K562 (cell line): ENCODE data around the gene POLR2A. TPM values are rescaled to one million over a fixed set of nuclear protein-coding genes. Genes with fewer than 3 reads are reported as not detected.
A peak's percentile ranks its signal among the peaks of the same experiment; 100 is the strongest.

Experiments
- ATAC-seq: fragments of 200-7000 bp; cut with Tn5 transposase; 3 replicates; pipeline ENCODE4 v1.9.1; 2020; ENCODE audit warnings: moderate library complexity
- BruUV-seq: library from RNA; stranded (reverse); fragments of 400-500 nt; replicated peaks from 2 replicates; lab custom pipeline; 2021; lab: Mats Ljungman, UMichigan
- CTCF ChIA-PET: fragments of 300-600 bp; formaldehyde crosslinking; extraction: SDS; loops from one replicate; lab custom pipeline; 2021; ENCODE audit warnings: low intra/inter-chr PET ratio; lab: Yijun Ruan, JAX
- POLR2A ChIA-PET: fragments of 300-600, 350-650 bp; sonication (Branson Sonifier 250); formaldehyde crosslinking; extraction: SDS; loops from one replicate; lab custom pipeline; 2021; ENCODE audit warnings: antibody characterized with exemption, inconsistent platforms; lab: Yijun Ruan, JAX
- DNase-seq, 4 experiments: peaks; one replicate each; pipeline versions ENCODE4 v3.0.0 to v3.0.0-alpha.2; 2011 to 2018; ENCODE audit warnings: low spot score in 3 of 4, mixed read lengths in 3 of 4; ENCODE audit errors: extremely low read depth in 1 of 4
- FAIRE-seq: peaks from 2 replicates; lab custom pipeline; 2011; peaks lifted over from hg19 to GRCh38; lab: Jason Lieb, UNC
- H2AFZ ChIP-seq: 2 replicates; pipeline ENCODE4 v1.6.0; 2011; ENCODE audit warnings: low read depth, low read length, control low read depth, inconsistent platforms
- H3K27ac ChIP-seq: fragments of 200-600 bp; 3 replicates; pipeline ENCODE4 v1.8.0; 2011; ENCODE audit warnings: low read depth, mild to moderate bottlenecking, control low read depth, inconsistent platforms, low read length, moderate library complexity, mixed read lengths; ENCODE audit errors: extremely low read depth
- H3K27me3 ChIP-seq, 2 experiments: fragments of 300-600 bp in 1 of 2; 2 replicates in 1 of 2; 3 replicates in 1 of 2; pipeline versions ENCODE4 v1.6.0 to v1.8.0; 2011; ENCODE audit warnings: inconsistent platforms in 2 of 2, low read length in 2 of 2, mild to moderate bottlenecking in 1 of 2, mixed read lengths in 1 of 2, moderate library complexity in 1 of 2; ENCODE audit not compliant: control insufficient read depth in 2 of 2, insufficient read depth in 2 of 2
- H3K36me3 ChIP-seq: fragments of 300-600 bp; 3 replicates; pipeline ENCODE4 v1.8.0; 2011; ENCODE audit warnings: mild to moderate bottlenecking, low read length, inconsistent platforms; ENCODE audit not compliant: control insufficient read depth, insufficient read depth
- H3K4me1 ChIP-seq, 2 experiments: fragments of 200-600 bp in 1 of 2; replicated peaks in 1 of 2; 2 replicates in 1 of 2; 3 replicates in 1 of 2; pipeline versions ENCODE4 v1.5.1 to v1.8.0; 2011; ENCODE audit warnings: inconsistent platforms in 2 of 2, low read length in 2 of 2, mild to moderate bottlenecking in 1 of 2, mixed read lengths in 1 of 2, moderate library complexity in 1 of 2; ENCODE audit not compliant: control insufficient read depth in 2 of 2, insufficient read depth in 2 of 2
- H3K4me2 ChIP-seq: 2 replicates; pipeline ENCODE4 v1.6.1; 2011; ENCODE audit warnings: low read length, control low read depth, inconsistent platforms, mixed read lengths; ENCODE audit not compliant: insufficient read depth
- H3K4me3 ChIP-seq: fragments of 200-600 bp; sonication (generic), shearing (Covaris generic); 2 replicates; pipeline ENCODE4 v1.5.1; 2016; ENCODE audit warnings: control low read depth, inconsistent platforms
- H3K79me2 ChIP-seq: fragments of 200-600 bp; 3 replicates; pipeline ENCODE4 v1.8.0; 2011; ENCODE audit warnings: low read length, inconsistent platforms; ENCODE audit not compliant: control insufficient read depth, insufficient read depth
- H3K9ac ChIP-seq, 2 experiments: 2 replicates each; pipeline versions ENCODE4 v1.6.0 to v1.6.1; 2011; ENCODE audit warnings: low read depth in 2 of 2, low read length in 2 of 2, control low read depth in 1 of 2, inconsistent platforms in 1 of 2, mild to moderate bottlenecking in 1 of 2, mixed read lengths in 1 of 2; ENCODE audit not compliant: insufficient read depth in 1 of 2
- H3K9me1 ChIP-seq: one replicate; pipeline ENCODE4 v1.6.0; 2011; ENCODE audit warnings: inconsistent platforms, mild to moderate bottlenecking, low read length, moderate library complexity; ENCODE audit not compliant: control insufficient read depth, insufficient read depth
- H3K9me3 ChIP-seq: replicated peaks from 2 replicates; pipeline ENCODE4 v1.5.1; 2011; ENCODE audit warnings: low read depth, low read length, inconsistent platforms; ENCODE audit not compliant: control insufficient read depth, insufficient read depth
- H4K20me1 ChIP-seq: replicated peaks from 2 replicates; pipeline ENCODE4 v1.6.1; 2011; ENCODE audit warnings: low read length, inconsistent platforms, mixed read lengths; ENCODE audit not compliant: control insufficient read depth, insufficient read depth
- CBX3 ChIP-seq, 2 experiments: IDR thresholded peaks; 1 replicate in 1 of 2; 2 replicates in 1 of 2; pipeline ENCODE4 v1.6.1; 2012; ENCODE audit warnings: inconsistent platforms in 2 of 2, low read length in 2 of 2, borderline replicate concordance in 1 of 2, control low read depth in 1 of 2
- HLTF ChIP-seq: fragments of 450-650 bp; IDR thresholded peaks from 2 replicates; pipeline ENCODE4 v1.6.1; 2016
- IFI16 ChIP-seq: fragments of 250-450 bp; sonication (Bioruptor Pico); IDR thresholded peaks from 2 replicates; pipeline ENCODE4 v2.1.2; 2022; ENCODE audit warnings: mild to moderate bottlenecking, inconsistent platforms
- MYBL2 ChIP-seq, 2 experiments: fragments of 450-650 bp in 1 of 2; sonication (generic) in 1 of 2; formaldehyde crosslinking in 1 of 2; IDR thresholded peaks; 2 replicates each; pipeline versions ENCODE4 v1.6.1 to v1.8.1; 2017 to 2022; ENCODE audit warnings: borderline replicate concordance in 1 of 2, inconsistent platforms in 1 of 2, low read depth in 1 of 2, mild to moderate bottlenecking in 1 of 2, missing genetic modification reagents in 1 of 2, moderate library complexity in 1 of 2
- RBM25 ChIP-seq: fragments of 200-400 bp; formaldehyde crosslinking; IDR thresholded peaks from 2 replicates; pipeline ENCODE4 v1.6.1; 2018; ENCODE audit warnings: low read length, low read depth, moderate library complexity; ENCODE audit not compliant: severe bottlenecking
- RNF2 ChIP-seq: sonication (generic); IDR thresholded peaks from 2 replicates; pipeline ENCODE4 v1.6.1; 2016
- TCF3 ChIP-seq: sonication (generic); formaldehyde crosslinking; IDR thresholded peaks from 2 replicates; pipeline ENCODE4 v1.4.0; 2020; ENCODE audit warnings: mild to moderate bottlenecking, missing genetic modification reagents
- TFAM ChIP-seq: fragments of 250-450 bp; sonication (Bioruptor Pico); conservative IDR thresholded peaks from 2 replicates; pipeline ENCODE4 v1.5.0; 2021; ENCODE audit warnings: mild to moderate bottlenecking, moderate library complexity
- TRIM24 ChIP-seq, 2 experiments: fragments of 450-650 bp; IDR thresholded peaks; 2 replicates each; pipeline ENCODE4 v1.6.1; 2016
- TRIM28 ChIP-seq: fragments of 450-650 bp; IDR thresholded peaks from 2 replicates; pipeline ENCODE4 v1.6.1; 2017
- in situ Hi-C: fragments of 300-500 bp; cut with MboI; formaldehyde crosslinking; loops from 4 replicates; pipeline ENCODE4 v1.15.0; 2018; ENCODE audit warnings: inconsistent platforms, mixed read lengths
- intact Hi-C: fragments of 100-400 bp; cut with micrococcal nuclease; formaldehyde crosslinking; loops from 2 replicates; pipeline ENCODE4 v1.14.2; 2022
- polyA plus RNA-seq, 8 experiments: library from polyadenylated mRNA; depleted of rRNA in 4 of 8; stranded (reverse) in 5 of 8; unstranded in 3 of 8; fragments of >200 nt; fragmentation: Nextera tagmentation in 2 of 8; fragmentation: Illumina TruSeq in 1 of 8; extraction: Ambion mirVana in 2 of 8; extraction: Trizol in 1 of 8; gene quantifications; 2 replicates each; pipeline versions ENCODE4 v1.2.1 to v1.2.3, GENCODE V29; 2011 to 2014; ENCODE audit warnings: inconsistent platforms in 1 of 8, missing spikeins in 1 of 8
- total RNA-seq, 7 experiments: library from RNA; depleted of rRNA in 6 of 7; stranded (reverse); fragments of >200 nt in 6 of 7; fragmentation: Illumina TruSeq in 2 of 7; extraction: Trizol in 2 of 7; gene quantifications; 2 replicates each; pipeline versions ENCODE4 v1.2.1 to v1.2.3, GENCODE V29; 2011 to 2021; ENCODE audit warnings: low replicate concordance in 1 of 7

The POLR2A gene
- total and polyA plus RNA-seq, 9 of the 15 experiments (the other 6 are each of a cell fraction or from before 2014, with no cell fraction given), result 1.3 to 109 (median 12.4) TPM

GRCh38 chr17:7528842-7529241, 44.7 kb downstream of the POLR2A start:
- Histone ChIP-seq H3K4me2 (no peak overlapping the region), H3K9ac (no peak overlapping the region), H2AFZ (no peak overlapping the region), H3K79me2 (no peaks in the 10 kb centered on the region), H3K4me3 (no peak overlapping the region), H4K20me1 (no peaks in the 10 kb centered on the region), H3K4me1 (no peaks in the 10 kb centered on the region), H3K9me3 (peaks cover 3% of the 10 kb centered on the region; the same call in 1 of the 2 replicates), H3K36me3 (no peaks in the 10 kb centered on the region), H3K27ac (no peak overlapping the region), H3K27me3 (no peaks in the 10 kb centered on the region), H3K9me1 (no peaks in the 10 kb centered on the region)
- TF ChIP-seq TRIM28 (peak; percentile 83), HLTF (peak; percentile 75; the same call in 1 of the 2 replicates), RNF2 (no peak), TRIM24 (IDR thresholded peaks at IDR 0.05) (peak in 1 of 2 experiments; percentile 34; a peak in 1 of 4 replicates), IFI16 (no peak), MYBL2 (IDR thresholded peaks at IDR 0.05; ENCODE audit: low read depth) (no peak), MYBL2 (CRISPR knock-in tag; IDR thresholded peaks at IDR 0.05; ENCODE audit: borderline replicate concordance) (no peak), CBX3 (IDR thresholded peaks at IDR 0.05; ENCODE audit: borderline replicate concordance in 1 of 2, low read length in 2 of 2) (peak in 1 of 2 experiments; percentile 41; a peak in 1 of 3 replicates), TCF3 (CRISPR knock-in tag) (no peak), TFAM (CRISPR knock-in tag) (no peak), RBM25 (peak; percentile 63)
- intact Hi-C loops (no loop called here), in situ Hi-C loops (no loop called here)
- ChIA-PET POLR2A (no interaction called here), CTCF (no interaction called here)
- ATAC-seq (no peak), DNase-seq (no peak), FAIRE-seq (no peak)
- no TSS peak for BruUV-seq
